Measurements from ENCODE around the gene ASXL2. TPM values are rescaled to one million over a fixed set of nuclear protein-coding genes. Genes with fewer than 3 reads are reported as not detected.
A peak's percentile ranks its signal among the peaks of the same experiment; 100 is the strongest.

Gene ASXL2
- total and polyA plus RNA-seq, 2 of the 13 experiments (the other 11 are each of a cell fraction or from before 2014, with no cell fraction given), result 12.1 to 19.2 TPM

DNA sequence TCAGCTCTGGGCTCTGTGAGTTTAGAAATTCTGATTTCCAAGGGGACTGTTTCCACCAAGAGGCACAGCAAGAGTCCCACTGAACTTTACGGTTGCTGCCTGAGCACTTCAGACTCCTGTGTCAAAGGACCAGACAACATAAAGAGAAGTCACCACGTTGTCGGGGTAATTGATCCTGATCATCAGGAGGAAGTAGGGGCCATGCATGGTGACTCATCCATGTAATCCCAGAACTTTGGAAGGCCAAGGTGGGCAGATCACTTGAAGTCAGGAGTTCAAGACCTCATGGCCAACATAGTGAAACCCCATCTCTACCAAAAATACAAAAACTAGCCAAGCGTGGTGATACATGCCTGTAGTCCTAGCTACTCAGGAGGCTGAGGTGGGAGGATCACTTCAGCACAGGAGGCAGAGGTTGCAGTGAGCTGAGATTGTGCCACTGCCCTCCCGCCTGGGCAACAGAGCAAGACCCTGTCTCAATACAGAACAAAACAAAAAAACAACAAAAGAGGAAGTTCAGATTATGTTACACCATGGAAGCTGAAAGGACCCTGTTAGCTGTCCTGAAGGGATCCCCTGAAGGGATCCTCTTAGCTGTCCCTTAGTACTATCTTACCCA lies 9.4 kb upstream of the ASXL2 start (continued):
- TF ChIP-seq NCOR1 (IDR thresholded peaks at IDR 0.05; ENCODE audit: borderline replicate concordance, low read length) (no peak), ZNF160 (CRISPR knock-in tag; IDR thresholded peaks at IDR 0.05) (no peak), THAP11 (CRISPR knock-in tag; IDR thresholded peaks at IDR 0.05) (0 out of 2 replicates have a peak, but pooled peaks have one; percentile 18), JUN (CRISPR knock-in tag; IDR thresholded peaks at IDR 0.05) (0 out of 2 replicates have a peak, but pooled peaks have one; percentile 6), ZMYM2 (CRISPR knock-in tag; IDR thresholded peaks at IDR 0.05) (0 out of 2 replicates have a peak, but pooled peaks have one; percentile 68), MAFK (conservative IDR thresholded peaks at IDR 0.05 in 1 of 2, IDR thresholded peaks at IDR 0.05 in 1 of 2; ENCODE audit: low read length in 2 of 2) (no peak), FOSL2 (CRISPR knock-in tag; IDR thresholded peaks at IDR 0.05) (peak; percentile 86), ZNF7 (CRISPR knock-in tag; IDR thresholded peaks at IDR 0.05) (peak; percentile 73), NPAS2 (CRISPR knock-in tag; IDR thresholded peaks at IDR 0.05; ENCODE audit: borderline replicate concordance) (no peak), TSC22D2 (CRISPR knock-in tag; IDR thresholded peaks at IDR 0.05; ENCODE audit: borderline replicate concordance) (no peak), ZNF253 (CRISPR knock-in tag; IDR thresholded peaks at IDR 0.05; ENCODE audit: borderline replicate concordance) (0 out of 2 replicates have a peak, but pooled peaks have one; percentile 79), ZNF572 (CRISPR knock-in tag; IDR thresholded peaks at IDR 0.05) (no peak), FOXO1 (CRISPR knock-in tag; IDR thresholded peaks at IDR 0.05) (no peak)
- TF ChIP-seq, protein P1, sequence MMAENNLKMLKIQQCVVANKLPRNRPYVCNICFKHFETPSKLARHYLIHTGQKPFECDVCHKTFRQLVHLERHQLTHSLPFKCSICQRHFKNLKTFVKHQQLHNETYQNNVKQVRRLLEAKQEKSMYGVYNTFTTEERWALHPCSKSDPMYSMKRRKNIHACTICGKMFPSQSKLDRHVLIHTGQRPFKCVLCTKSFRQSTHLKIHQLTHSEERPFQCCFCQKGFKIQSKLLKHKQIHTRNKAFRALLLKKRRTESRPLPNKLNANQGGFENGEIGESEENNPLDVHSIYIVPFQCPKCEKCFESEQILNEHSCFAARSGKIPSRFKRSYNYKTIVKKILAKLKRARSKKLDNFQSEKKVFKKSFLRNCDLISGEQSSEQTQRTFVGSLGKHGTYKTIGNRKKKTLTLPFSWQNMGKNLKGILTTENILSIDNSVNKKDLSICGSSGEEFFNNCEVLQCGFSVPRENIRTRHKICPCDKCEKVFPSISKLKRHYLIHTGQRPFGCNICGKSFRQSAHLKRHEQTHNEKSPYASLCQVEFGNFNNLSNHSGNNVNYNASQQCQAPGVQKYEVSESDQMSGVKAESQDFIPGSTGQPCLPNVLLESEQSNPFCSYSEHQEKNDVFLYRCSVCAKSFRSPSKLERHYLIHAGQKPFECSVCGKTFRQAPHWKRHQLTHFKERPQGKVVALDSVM (CRISPR knock-in tag; IDR thresholded peaks at IDR 0.05), result peak; percentile 27
- TF ChIP-seq, protein P2, sequence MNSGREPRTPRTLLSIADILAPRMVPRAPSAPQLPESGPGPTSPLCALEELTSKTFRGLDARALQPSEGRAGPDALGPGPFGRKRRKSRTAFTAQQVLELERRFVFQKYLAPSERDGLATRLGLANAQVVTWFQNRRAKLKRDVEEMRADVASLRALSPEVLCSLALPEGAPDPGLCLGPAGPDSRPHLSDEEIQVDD (CRISPR knock-in tag; IDR thresholded peaks at IDR 0.05; ENCODE audit: borderline replicate concordance), result no peak
- TF ChIP-seq, protein P3, sequence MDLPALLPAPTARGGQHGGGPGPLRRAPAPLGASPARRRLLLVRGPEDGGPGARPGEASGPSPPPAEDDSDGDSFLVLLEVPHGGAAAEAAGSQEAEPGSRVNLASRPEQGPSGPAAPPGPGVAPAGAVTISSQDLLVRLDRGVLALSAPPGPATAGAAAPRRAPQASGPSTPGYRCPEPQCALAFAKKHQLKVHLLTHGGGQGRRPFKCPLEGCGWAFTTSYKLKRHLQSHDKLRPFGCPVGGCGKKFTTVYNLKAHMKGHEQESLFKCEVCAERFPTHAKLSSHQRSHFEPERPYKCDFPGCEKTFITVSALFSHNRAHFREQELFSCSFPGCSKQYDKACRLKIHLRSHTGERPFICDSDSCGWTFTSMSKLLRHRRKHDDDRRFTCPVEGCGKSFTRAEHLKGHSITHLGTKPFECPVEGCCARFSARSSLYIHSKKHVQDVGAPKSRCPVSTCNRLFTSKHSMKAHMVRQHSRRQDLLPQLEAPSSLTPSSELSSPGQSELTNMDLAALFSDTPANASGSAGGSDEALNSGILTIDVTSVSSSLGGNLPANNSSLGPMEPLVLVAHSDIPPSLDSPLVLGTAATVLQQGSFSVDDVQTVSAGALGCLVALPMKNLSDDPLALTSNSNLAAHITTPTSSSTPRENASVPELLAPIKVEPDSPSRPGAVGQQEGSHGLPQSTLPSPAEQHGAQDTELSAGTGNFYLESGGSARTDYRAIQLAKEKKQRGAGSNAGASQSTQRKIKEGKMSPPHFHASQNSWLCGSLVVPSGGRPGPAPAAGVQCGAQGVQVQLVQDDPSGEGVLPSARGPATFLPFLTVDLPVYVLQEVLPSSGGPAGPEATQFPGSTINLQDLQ (CRISPR knock-in tag; IDR thresholded peaks at IDR 0.05), result no peak
